Embryonic facial prominence (tissue), 1 donor: ENCODE measurements around the gene RAB30.
"Not testable (repeated sequence)": the region's sequence is repeated elsewhere in the genome, so short reads cannot be mapped to it uniquely, and the experiment has no call there.

Source experiments
- DNase-seq: peaks from one replicate; pipeline ENCODE4 v3.0.0-alpha.2; 2016; ENCODE audit errors: extremely low spot score

The RAB30 gene

GRCh38 chr11:82944198-82944597 lies 127.5 kb downstream of the RAB30 start:
- DNase-seq: no peak

- not testable (repeated sequence) for DNase-seq
These were observed 128.3 kb downstream of the RAB30 start for GRCh38 chr11:82943430-82943829.

GRCh38 chr11:82942376-82942775 lies 129.3 kb downstream of the RAB30 start:
- DNase-seq: no peak

GRCh38 chr11:82939456-82939855 lies 132.2 kb downstream of the RAB30 start:
- no peak for DNase-seq

GRCh38 chr11:82937554-82937953 lies 134.1 kb downstream of the RAB30 start:
- no peak for DNase-seq

GRCh38 chr11:82936261-82936660 lies 135.4 kb downstream of the RAB30 start:
- no peak for DNase-seq

GRCh38 chr11:82932564-82932963 lies 139.1 kb downstream of the RAB30 start:
- DNase-seq: no peak

GRCh38 chr11:82930734-82931133 lies 141.0 kb downstream of the RAB30 start:
- no peak for DNase-seq

GRCh38 chr11:82930229-82930628 lies 141.5 kb downstream of the RAB30 start:
- DNase-seq: no peak

GRCh38 chr11:82929121-82929520 lies 142.6 kb downstream of the RAB30 start:
- no peak for DNase-seq

- DNase-seq: no peak
These were observed 144.3 kb downstream of the RAB30 start for GRCh38 chr11:82927264-82927880.

- DNase-seq: no peak
These were observed 147.0 kb downstream of the RAB30 start for GRCh38 chr11:82924522-82925224.
